GM19438 (cell line): ENCODE results near the gene HS6ST3.

Experiments
- ATAC-seq: cut with Tn5 transposase; IDR thresholded peaks from one replicate; pipeline ENCODE4 v1.9.1; 2021; ENCODE audit warnings: low read depth; ENCODE audit not compliant: unreplicated experiment

Gene HS6ST3

GRCh38 chr13:96862999-96863398 is 773.1 kb downstream of the HS6ST3 start:
- no peak for ATAC-seq

- no peak for ATAC-seq
These were observed 781.6 kb downstream of the HS6ST3 start for GRCh38 chr13:96871469-96871868.

- no peak for ATAC-seq
These were observed 790.5 kb downstream of the HS6ST3 start for GRCh38 chr13:96880419-96880818.
